ENCODE data around the gene RPS2.

Gene RPS2

DNA sequence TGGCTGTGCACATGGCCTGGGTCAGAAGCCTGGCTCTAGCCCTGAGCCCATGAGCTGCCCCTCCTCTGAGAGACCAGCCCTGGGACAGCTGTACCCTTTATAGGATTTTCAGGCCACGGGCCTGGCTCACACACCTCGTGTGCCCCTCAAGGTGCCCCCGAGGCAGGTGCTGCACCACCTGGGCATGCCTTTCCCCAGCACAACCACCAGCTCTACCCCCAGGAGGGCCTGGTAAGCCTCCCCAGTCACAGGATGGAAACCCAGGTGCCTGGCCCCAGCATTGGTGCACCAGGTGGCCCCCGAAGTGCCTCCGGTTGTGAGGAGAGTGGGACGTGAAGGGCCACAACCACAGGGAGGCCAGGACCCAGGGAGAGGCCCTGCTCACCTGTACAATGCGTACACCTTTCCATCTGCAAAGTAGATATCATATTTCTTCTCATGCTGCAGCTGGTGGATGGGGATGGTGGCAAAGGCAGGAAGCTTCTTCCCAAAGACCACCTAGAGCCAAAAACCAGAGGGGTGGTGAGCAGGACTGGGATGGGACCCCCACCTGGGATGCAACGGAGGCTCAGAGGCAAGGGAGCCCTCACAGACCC is 38.7 kb upstream of the RPS2 start:
- Histone ChIP-seq H3K4me2 (ENCODE audit: low read length) (no peak overlapping the region), H4K20me1 (ENCODE audit: insufficient read depth, low read length) (peaks cover 53% of the 10 kb centered on the region), H3K36me3 (replicated peaks; ENCODE audit: low read depth, low read length) (peaks cover 43% of the 10 kb centered on the region), H3K4me3 (ENCODE audit: low read length) (no peak overlapping the region), H3K27ac (ENCODE audit: low read length) (no peak overlapping the region), H3K9ac (ENCODE audit: low read length) (no peak overlapping the region), H3K9me3 (ENCODE audit: insufficient read depth, low read length) (no peaks in the 10 kb centered on the region), H3K79me2 (ENCODE audit: low read length) (peaks cover 56% of the 10 kb centered on the region), H3K4me1 (ENCODE audit: low read length) (peaks cover 19% of the 10 kb centered on the region), H2AFZ (ENCODE audit: low read depth, low read length) (no peak overlapping the region), H3K27me3 (ENCODE audit: low read depth, low read length) (no peaks in the 10 kb centered on the region)
- TF ChIP-seq CTCF (IDR thresholded peaks at IDR 0.05; ENCODE audit: low read depth, low read length) = no peak
- no peak for TF ChIP-seq EZH2phosphoT487 (IDR thresholded peaks at IDR 0.05; ENCODE audit: low read depth)

- H3K79me2 ChIP-seq (ENCODE audit: low read length) = peaks cover 49% of the 10 kb centered on the region
- no peak overlapping the region for H2AFZ ChIP-seq (ENCODE audit: low read depth, low read length)
- peaks cover 46% of the 10 kb centered on the region for H4K20me1 ChIP-seq (ENCODE audit: insufficient read depth, low read length)
- H3K4me2 ChIP-seq (ENCODE audit: low read length) = no peak overlapping the region
- no peak overlapping the region for H3K4me3 ChIP-seq (ENCODE audit: low read length)
- TF ChIP-seq CTCF (IDR thresholded peaks at IDR 0.05; ENCODE audit: low read depth, low read length) = no peak
- TF ChIP-seq EZH2phosphoT487 (IDR thresholded peaks at IDR 0.05; ENCODE audit: low read depth) = no peak
- peaks cover 36% of the 10 kb centered on the region for H3K36me3 ChIP-seq (replicated peaks; ENCODE audit: low read depth, low read length)
- H3K27ac ChIP-seq (ENCODE audit: low read length) = no peak overlapping the region
- no peaks in the 10 kb centered on the region for H3K27me3 ChIP-seq (ENCODE audit: low read depth, low read length)
- no peaks in the 10 kb centered on the region for H3K9me3 ChIP-seq (ENCODE audit: insufficient read depth, low read length)
- peaks cover 11% of the 10 kb centered on the region for H3K4me1 ChIP-seq (ENCODE audit: low read length)
- no peak overlapping the region for H3K9ac ChIP-seq (ENCODE audit: low read length)
Measured at GRCh38 chr16:2002406-2003230, 38.0 kb upstream of the RPS2 start.

DNA sequence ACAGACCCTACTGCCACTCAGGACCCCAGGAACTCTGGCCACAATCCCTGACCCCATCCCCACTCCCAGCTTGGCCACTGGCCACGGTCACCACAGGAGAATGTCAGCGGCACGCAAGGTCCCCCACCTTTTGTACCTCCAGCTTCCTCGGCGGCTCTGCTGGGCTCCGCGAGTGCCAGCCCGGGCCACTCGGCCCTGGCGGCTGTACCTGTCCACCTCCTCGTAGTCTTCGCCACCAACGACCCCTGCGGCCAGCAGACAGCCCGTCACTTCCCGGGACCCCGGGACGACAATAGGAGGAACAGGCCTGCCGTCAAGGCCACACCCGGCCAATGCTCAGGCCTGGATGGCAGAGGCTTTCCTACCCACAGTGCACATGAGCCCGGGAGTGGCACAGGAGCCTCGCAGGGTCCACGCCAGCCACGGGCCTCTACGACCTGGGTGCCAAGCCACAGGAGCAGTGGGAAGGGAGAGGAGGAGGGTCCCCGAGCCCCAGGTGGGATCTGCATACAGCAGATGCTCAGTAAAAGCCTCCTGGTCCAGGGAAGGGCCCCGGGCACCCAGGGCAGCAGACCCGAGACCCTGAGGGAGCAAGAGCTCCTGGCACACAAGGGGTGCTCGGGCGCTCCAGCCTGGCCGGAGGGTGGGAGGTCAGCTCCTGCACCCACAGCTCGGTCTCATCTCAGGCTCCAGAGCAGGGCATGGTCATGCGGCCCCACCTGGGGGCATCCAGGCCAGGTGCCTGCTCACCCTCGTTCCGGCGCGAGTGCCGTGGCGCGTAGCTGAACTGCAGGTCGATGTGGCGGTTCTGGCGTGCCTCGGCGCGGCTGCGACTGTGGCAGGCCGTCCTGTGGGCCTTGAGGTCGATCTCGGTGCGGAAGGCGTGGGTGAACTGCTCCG is 37.1 kb upstream of the RPS2 start:
- H3K4me1 ChIP-seq (ENCODE audit: low read length) = peaks cover 8% of the 10 kb centered on the region; the same call in 1 of the 2 replicates
- no peak overlapping the region for H3K4me2 ChIP-seq (ENCODE audit: low read length)
- H3K27me3 ChIP-seq (ENCODE audit: low read depth, low read length) = no peaks in the 10 kb centered on the region
- no peak overlapping the region for H3K9ac ChIP-seq (ENCODE audit: low read length)
- no peaks in the 10 kb centered on the region for H3K9me3 ChIP-seq (ENCODE audit: insufficient read depth, low read length)
- TF ChIP-seq CTCF (IDR thresholded peaks at IDR 0.05; ENCODE audit: low read depth, low read length) (no peak), EZH2phosphoT487 (IDR thresholded peaks at IDR 0.05; ENCODE audit: low read depth) (no peak)
- H3K27ac ChIP-seq (ENCODE audit: low read length) = no peak overlapping the region
- H3K4me3 ChIP-seq (ENCODE audit: low read length) = no peak overlapping the region
- H4K20me1 ChIP-seq (ENCODE audit: insufficient read depth, low read length) = peaks cover 37% of the 10 kb centered on the region
- no peak overlapping the region for H2AFZ ChIP-seq (ENCODE audit: low read depth, low read length)
- peaks cover 40% of the 10 kb centered on the region for H3K79me2 ChIP-seq (ENCODE audit: low read length)
- peaks cover 34% of the 10 kb centered on the region for H3K36me3 ChIP-seq (replicated peaks; ENCODE audit: low read depth, low read length)
